Endodermal cell (in vitro differentiated cells): Measurements from ENCODE around the gene POLR2L. TPM values are rescaled to one million over a fixed set of nuclear protein-coding genes. Genes with fewer than 3 reads are reported as not detected.

Experiments
- DNase-seq: peaks from one replicate; pipeline ENCODE4 v3.0.0-alpha.2; 2017
- H3K27ac ChIP-seq: 2 replicates; pipeline ENCODE4 v1.5.1; 2013; ENCODE audit warnings: mild to moderate bottlenecking, low read depth, low read length, moderate library complexity
- H3K27me3 ChIP-seq: 2 replicates; pipeline ENCODE4 v1.6.1; 2013; ENCODE audit warnings: mild to moderate bottlenecking, low read length, moderate library complexity; ENCODE audit not compliant: insufficient read depth, control insufficient read depth, poor library complexity, severe bottlenecking
- H3K36me3 ChIP-seq: 2 replicates; pipeline ENCODE4 v1.7.0; 2013; ENCODE audit warnings: mild to moderate bottlenecking, low read length, moderate library complexity; ENCODE audit not compliant: control insufficient read depth, insufficient read depth
- H3K4me1 ChIP-seq: one replicate; pipeline ENCODE4 v1.7.0; 2013; ENCODE audit warnings: low read length; ENCODE audit not compliant: control insufficient read depth, insufficient read depth
- H3K4me3 ChIP-seq: 2 replicates; pipeline ENCODE4 v1.5.1; 2013; ENCODE audit warnings: mild to moderate bottlenecking, low read length, moderate library complexity
- H3K9ac ChIP-seq: 2 replicates; pipeline ENCODE4 v1.6.1; 2013; ENCODE audit warnings: mild to moderate bottlenecking, low read length, moderate library complexity; ENCODE audit not compliant: poor library complexity, severe bottlenecking; ENCODE audit errors: extremely low read depth
- H3K9me3 ChIP-seq: 2 replicates; pipeline ENCODE4 v1.6.1; 2013; ENCODE audit warnings: mild to moderate bottlenecking, low read length, moderate library complexity; ENCODE audit not compliant: control insufficient read depth
- H3K27ac Mint-ChIP-seq: 2 replicates; pipeline ENCODE4 v1.8.0; 2020; ENCODE audit warnings: mixed read lengths
- H3K27me3 Mint-ChIP-seq: 2 replicates; pipeline ENCODE4 v1.8.0; 2021; ENCODE audit warnings: mild to moderate bottlenecking, mixed read lengths; ENCODE audit not compliant: insufficient read depth
- H3K36me3 Mint-ChIP-seq: 2 replicates; pipeline ENCODE4 v1.8.0; 2020; ENCODE audit warnings: low read depth, mixed read lengths
- H3K4me1 Mint-ChIP-seq: 2 replicates; pipeline ENCODE4 v1.8.0; 2020; ENCODE audit warnings: mixed read lengths
- H3K4me3 Mint-ChIP-seq: 2 replicates; pipeline ENCODE4 v1.8.0; 2020; ENCODE audit warnings: mild to moderate bottlenecking, moderate library complexity, mixed read lengths
- H3K9me3 Mint-ChIP-seq: 2 replicates; pipeline ENCODE4 v1.8.0; 2020; ENCODE audit warnings: mild to moderate bottlenecking, mixed read lengths
- WGBS, 2 experiments: methylation state at CpG; one replicate each; pipeline versions ENCODE4 v1.1.5 to v1.1.7; 2013; ENCODE audit warnings: missing lambda C conversion rate in 2 of 2, mixed read lengths in 1 of 2; ENCODE audit not compliant: insufficient coverage in 1 of 2, insufficient read length in 1 of 2; 5-methylcytosine and 5-hydroxymethylcytosine counted together
- total RNA-seq, 2 donors: library from RNA; stranded (reverse); fragmentation: NEBNext Ultra II Directional in 1 of 2; extraction: Animal tissue kit (Norgen Biotek cat#: 25700) in 1 of 2; gene quantifications; 2 replicates in 1 of 2; 3 replicates in 1 of 2; pipeline ENCODE4 v1.2.1, GENCODE V29; 2021
- TF ChIP-seq, protein P1 (sequence below): fragments of 200-600 bp; sonication (generic); conservative IDR thresholded peaks from 2 replicates; pipeline ENCODE4 v1.5.0; 2021; ENCODE audit warnings: antibody characterized with exemption, mild to moderate bottlenecking

The POLR2L gene
- total RNA-seq, 2 donors from 2014 or later: 139 to 148 TPM

GRCh38 chr11:849104-849824, 6.9 kb upstream of the POLR2L start:
- H3K27me3 ChIP-seq: no peaks in the 10 kb centered on the region
- TF ChIP-seq, protein P1, sequence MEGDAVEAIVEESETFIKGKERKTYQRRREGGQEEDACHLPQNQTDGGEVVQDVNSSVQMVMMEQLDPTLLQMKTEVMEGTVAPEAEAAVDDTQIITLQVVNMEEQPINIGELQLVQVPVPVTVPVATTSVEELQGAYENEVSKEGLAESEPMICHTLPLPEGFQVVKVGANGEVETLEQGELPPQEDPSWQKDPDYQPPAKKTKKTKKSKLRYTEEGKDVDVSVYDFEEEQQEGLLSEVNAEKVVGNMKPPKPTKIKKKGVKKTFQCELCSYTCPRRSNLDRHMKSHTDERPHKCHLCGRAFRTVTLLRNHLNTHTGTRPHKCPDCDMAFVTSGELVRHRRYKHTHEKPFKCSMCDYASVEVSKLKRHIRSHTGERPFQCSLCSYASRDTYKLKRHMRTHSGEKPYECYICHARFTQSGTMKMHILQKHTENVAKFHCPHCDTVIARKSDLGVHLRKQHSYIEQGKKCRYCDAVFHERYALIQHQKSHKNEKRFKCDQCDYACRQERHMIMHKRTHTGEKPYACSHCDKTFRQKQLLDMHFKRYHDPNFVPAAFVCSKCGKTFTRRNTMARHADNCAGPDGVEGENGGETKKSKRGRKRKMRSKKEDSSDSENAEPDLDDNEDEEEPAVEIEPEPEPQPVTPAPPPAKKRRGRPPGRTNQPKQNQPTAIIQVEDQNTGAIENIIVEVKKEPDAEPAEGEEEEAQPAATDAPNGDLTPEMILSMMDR: no peak
- H3K27me3 Mint-ChIP-seq: peaks cover 7% of the 10 kb centered on the region
- H3K27ac Mint-ChIP-seq: no peak overlapping the region
- H3K4me1 ChIP-seq: peaks cover 24% of the 10 kb centered on the region
- H3K9ac ChIP-seq: no peak overlapping the region
- H3K27ac ChIP-seq: no peak overlapping the region
- peaks cover 7% of the 10 kb centered on the region for H3K4me1 Mint-ChIP-seq
- peak overlapping the region; percentile 53 for H3K4me3 Mint-ChIP-seq
- WGBS, 2 experiments: 3 to 6% methylated on average over 17 to 70 of the region's 71 CpGs
- H3K36me3 Mint-ChIP-seq: no peaks in the 10 kb centered on the region
- H3K4me3 ChIP-seq: peak overlapping the region; percentile 68
- H3K9me3 Mint-ChIP-seq: no peaks in the 10 kb centered on the region
- peak; percentile 90 for DNase-seq
- H3K9me3 ChIP-seq: no peaks in the 10 kb centered on the region
- no peaks in the 10 kb centered on the region for H3K36me3 ChIP-seq

GRCh38 chr11:848380-848931, 6.1 kb upstream of the POLR2L start:
- Mint-ChIP-seq H3K27me3 (peaks cover 7% of the 10 kb centered on the region), H3K4me1 (peaks cover 7% of the 10 kb centered on the region), H3K36me3 (no peaks in the 10 kb centered on the region), H3K4me3 (peak overlapping the region; percentile 53), H3K27ac (no peak overlapping the region), H3K9me3 (no peaks in the 10 kb centered on the region)
- Histone ChIP-seq H3K9ac (no peak overlapping the region), H3K4me1 (peaks cover 24% of the 10 kb centered on the region), H3K9me3 (no peaks in the 10 kb centered on the region), H3K27me3 (no peaks in the 10 kb centered on the region), H3K36me3 (no peaks in the 10 kb centered on the region), H3K27ac (no peak overlapping the region), H3K4me3 (no peak overlapping the region)
- TF ChIP-seq, protein P1: peak; percentile 89
- WGBS, 2 experiments: 33 to 50% methylated on average over 2 to 14 of the region's 14 CpGs
- DNase-seq: peak; percentile 84

DNA sequence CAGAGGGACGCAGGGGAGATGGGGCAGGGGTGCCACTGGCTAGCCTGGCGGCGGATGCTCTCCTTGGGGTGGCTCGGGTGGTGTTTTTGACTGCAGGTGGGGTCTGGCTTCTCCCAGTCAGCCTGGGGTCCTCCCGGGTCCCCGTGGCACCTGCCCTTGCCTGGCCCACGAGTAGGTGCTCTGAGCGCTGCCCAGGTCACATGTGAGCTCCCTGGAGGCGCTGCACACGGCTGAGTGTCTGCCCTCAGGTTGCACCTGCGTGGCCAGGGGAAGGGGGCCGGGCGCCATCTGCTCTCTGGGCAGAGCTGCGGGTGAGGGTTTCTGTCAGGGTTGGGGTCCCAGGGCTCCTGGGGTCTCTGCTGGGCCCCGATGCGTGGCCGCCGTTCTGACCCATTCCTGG, 5.5 kb upstream of the POLR2L start:
- Histone ChIP-seq H3K9ac (no peak overlapping the region), H3K36me3 (no peaks in the 10 kb centered on the region), H3K4me1 (peaks cover 24% of the 10 kb centered on the region), H3K9me3 (no peaks in the 10 kb centered on the region), H3K4me3 (no peak overlapping the region), H3K27ac (no peak overlapping the region), H3K27me3 (no peaks in the 10 kb centered on the region)
- Mint-ChIP-seq H3K4me1 (peaks cover 7% of the 10 kb centered on the region), H3K9me3 (no peaks in the 10 kb centered on the region), H3K27me3 (peaks cover 7% of the 10 kb centered on the region), H3K27ac (no peak overlapping the region), H3K36me3 (no peaks in the 10 kb centered on the region), H3K4me3 (no peak overlapping the region)
- TF ChIP-seq, protein P1: no peak
- no peak for DNase-seq
- 89 to 97% methylated on average over 18 of the region's 18 CpGs for WGBS, 2 experiments
